Astrocyte (in vitro differentiated cells and primary cell): ENCODE results near the gene BSN.

Experiments
- EZH2 ChIP-seq: IDR thresholded peaks from 2 replicates; pipeline ENCODE4 v1.6.1; 2012; ENCODE audit warnings: mild to moderate bottlenecking, low read length, inconsistent platforms; ENCODE audit not compliant: insufficient read depth
- TF ChIP-seq, protein P1 (sequence below): IDR thresholded peaks from 2 replicates; pipeline ENCODE4 v1.5.1; 2011; ENCODE audit warnings: low read depth, mild to moderate bottlenecking, inconsistent platforms, low read length, moderate library complexity; ENCODE audit not compliant: insufficient read depth

DNA sequence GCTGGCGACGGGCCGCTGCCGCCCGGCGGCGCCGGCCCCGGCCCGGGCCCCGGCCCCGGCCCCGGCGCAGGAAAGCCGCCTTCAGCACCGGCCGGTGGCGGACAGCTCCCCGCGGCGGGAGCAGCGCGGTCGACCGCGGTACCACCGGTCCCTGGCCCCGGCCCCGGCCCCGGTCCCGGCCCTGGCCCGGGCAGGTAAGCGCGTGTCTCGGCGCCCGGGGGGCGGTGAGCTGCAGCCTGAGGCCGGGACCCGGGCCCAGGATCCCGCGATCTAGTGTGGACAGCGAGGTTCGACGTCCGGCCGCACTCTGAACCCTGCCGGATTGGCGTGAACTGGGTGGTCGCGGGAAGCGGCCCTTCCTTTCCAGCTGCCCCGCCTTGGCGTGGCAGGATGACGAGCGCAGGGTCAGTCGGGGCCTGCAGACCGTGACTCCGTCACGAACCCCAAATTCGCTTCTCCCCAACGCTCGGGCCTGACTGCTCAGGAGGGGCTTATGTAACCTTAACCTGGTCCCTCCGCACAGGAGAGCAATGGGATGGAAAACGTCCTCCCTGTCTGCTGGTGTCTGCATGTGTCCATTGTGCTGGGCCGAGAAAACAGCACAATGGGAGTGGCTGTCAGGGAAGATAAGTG is 472 bp downstream of the BSN start:
- TF ChIP-seq, protein P1, sequence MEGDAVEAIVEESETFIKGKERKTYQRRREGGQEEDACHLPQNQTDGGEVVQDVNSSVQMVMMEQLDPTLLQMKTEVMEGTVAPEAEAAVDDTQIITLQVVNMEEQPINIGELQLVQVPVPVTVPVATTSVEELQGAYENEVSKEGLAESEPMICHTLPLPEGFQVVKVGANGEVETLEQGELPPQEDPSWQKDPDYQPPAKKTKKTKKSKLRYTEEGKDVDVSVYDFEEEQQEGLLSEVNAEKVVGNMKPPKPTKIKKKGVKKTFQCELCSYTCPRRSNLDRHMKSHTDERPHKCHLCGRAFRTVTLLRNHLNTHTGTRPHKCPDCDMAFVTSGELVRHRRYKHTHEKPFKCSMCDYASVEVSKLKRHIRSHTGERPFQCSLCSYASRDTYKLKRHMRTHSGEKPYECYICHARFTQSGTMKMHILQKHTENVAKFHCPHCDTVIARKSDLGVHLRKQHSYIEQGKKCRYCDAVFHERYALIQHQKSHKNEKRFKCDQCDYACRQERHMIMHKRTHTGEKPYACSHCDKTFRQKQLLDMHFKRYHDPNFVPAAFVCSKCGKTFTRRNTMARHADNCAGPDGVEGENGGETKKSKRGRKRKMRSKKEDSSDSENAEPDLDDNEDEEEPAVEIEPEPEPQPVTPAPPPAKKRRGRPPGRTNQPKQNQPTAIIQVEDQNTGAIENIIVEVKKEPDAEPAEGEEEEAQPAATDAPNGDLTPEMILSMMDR = no peak
- no peak for TF ChIP-seq EZH2
